ENCODE results near the gene USP26.

GRCh38 chrX:132986556-132986955 lies 110.4 kb downstream of the USP26 start:
- TF ChIP-seq HDAC6 (IDR thresholded peaks at IDR 0.05; ENCODE audit: low read depth, low read length): no peak
- TF ChIP-seq ZBTB2 (CRISPR knock-in tag; IDR thresholded peaks at IDR 0.05; ENCODE audit: low read depth): no peak
- TF ChIP-seq KLF16 (CRISPR knock-in tag; IDR thresholded peaks at IDR 0.05): no peak
- no peak for TF ChIP-seq POLR2AphosphoS5 (IDR thresholded peaks at IDR 0.05; ENCODE audit: low read depth, low read length)
- TF ChIP-seq NR2C2 (CRISPR knock-in tag; IDR thresholded peaks at IDR 0.05; ENCODE audit: borderline replicate concordance): no peak
- TF ChIP-seq RFX5 (IDR thresholded peaks at IDR 0.05; ENCODE audit: low read depth, low read length): no peak
- no peak for TF ChIP-seq NFE2L1 (CRISPR knock-in tag; IDR thresholded peaks at IDR 0.05; ENCODE audit: borderline replicate concordance)
- no peak for TF ChIP-seq EZH2 (conservative IDR thresholded peaks at IDR 0.05; ENCODE audit: low read depth, low read length)
- TF ChIP-seq MAFF (IDR thresholded peaks at IDR 0.05; ENCODE audit: low read depth, low read length): no peak
- no peak for TF ChIP-seq ZNF431 (CRISPR knock-in tag; IDR thresholded peaks at IDR 0.05; ENCODE audit: borderline replicate concordance, low read depth)
- TF ChIP-seq MAZ (IDR thresholded peaks at IDR 0.05; ENCODE audit: borderline replicate concordance, low read depth, low read length): no peak
- TF ChIP-seq MAZ (CRISPR knock-in tag; IDR thresholded peaks at IDR 0.05; ENCODE audit: low read depth): no peak
